Measurements from ENCODE around the gene DGKZ. TPM values are rescaled to one million over a fixed set of nuclear protein-coding genes. Genes with fewer than 3 reads are reported as not detected.

The DGKZ gene
- total and polyA plus RNA-seq, 2 experiments from 2014 or later: 45.1 to 170 TPM

- TF ChIP-seq, protein P1, sequence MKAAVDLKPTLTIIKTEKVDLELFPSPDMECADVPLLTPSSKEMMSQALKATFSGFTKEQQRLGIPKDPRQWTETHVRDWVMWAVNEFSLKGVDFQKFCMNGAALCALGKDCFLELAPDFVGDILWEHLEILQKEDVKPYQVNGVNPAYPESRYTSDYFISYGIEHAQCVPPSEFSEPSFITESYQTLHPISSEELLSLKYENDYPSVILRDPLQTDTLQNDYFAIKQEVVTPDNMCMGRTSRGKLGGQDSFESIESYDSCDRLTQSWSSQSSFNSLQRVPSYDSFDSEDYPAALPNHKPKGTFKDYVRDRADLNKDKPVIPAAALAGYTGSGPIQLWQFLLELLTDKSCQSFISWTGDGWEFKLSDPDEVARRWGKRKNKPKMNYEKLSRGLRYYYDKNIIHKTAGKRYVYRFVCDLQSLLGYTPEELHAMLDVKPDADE (IDR thresholded peaks at IDR 0.05): no peak
- TF ChIP-seq JUNB (IDR thresholded peaks at IDR 0.05; ENCODE audit: unreplicated experiment): no peak
- TF ChIP-seq STAT1 (IDR thresholded peaks at IDR 0.05; ENCODE audit: unreplicated experiment): no peak
- no peak for TF ChIP-seq ZNF114 (CRISPR knock-in tag; IDR thresholded peaks at IDR 0.05)
- no peak for TF ChIP-seq EZH2 (IDR thresholded peaks at IDR 0.05; ENCODE audit: low read depth, unreplicated experiment)
- TF ChIP-seq POLR2AphosphoS5 (IDR thresholded peaks at IDR 0.05; ENCODE audit: low read depth): no peak
- TF ChIP-seq ZNF331 (CRISPR knock-in tag; IDR thresholded peaks at IDR 0.05; ENCODE audit: low read depth): no peak
Measured at GRCh38 chr11:46335890-46336562, 11.2 kb upstream of the DGKZ start (continued).

GRCh38 chr11:46336563-46337180 is 10.6 kb upstream of the DGKZ start:
- Histone ChIP-seq H3K27ac (ENCODE audit: low read depth) (no peak overlapping the region), H3K36me3 (ENCODE audit: insufficient read depth) (no peaks in the 10 kb centered on the region; the same call in 1 of the 2 replicates), H3K27me3 (ENCODE audit: insufficient read depth) (peaks cover 36% of the 10 kb centered on the region), H3F3A (replicated peaks; ENCODE audit: low read depth) (peaks cover 20% of the 10 kb centered on the region; the same call in 1 of the 2 replicates), H3K9me2 (ENCODE audit: insufficient read depth) (no peaks in the 10 kb centered on the region), H3K4me1 (ENCODE audit: insufficient read depth) (peaks cover 64% of the 10 kb centered on the region), H2AFZ (no peak overlapping the region), H4K20me1 (replicated peaks; ENCODE audit: insufficient read depth) (no peaks in the 10 kb centered on the region), H3K4me2 (peak overlapping the region; percentile 53), H3K4me3 (no peak overlapping the region), H3K79me2 (replicated peaks; ENCODE audit: insufficient read depth) (no peaks in the 10 kb centered on the region)
- H3K9me3 Mint-ChIP-seq: no peaks in the 10 kb centered on the region
- DNase-seq (ENCODE audit: low spot score) (no peak), ATAC-seq (no peak)
- no peak overlapping the region for H3K27ac Mint-ChIP-seq
- H3K4me1 Mint-ChIP-seq: peaks cover 74% of the 10 kb centered on the region
- H3K27me3 Mint-ChIP-seq (ENCODE audit: insufficient read depth, low read depth, poor library complexity): peaks cover 49% of the 10 kb centered on the region
- H3K4me3 Mint-ChIP-seq: no peak overlapping the region; the same call in 2 of the 3 replicates
- TF ChIP-seq, protein P2, sequence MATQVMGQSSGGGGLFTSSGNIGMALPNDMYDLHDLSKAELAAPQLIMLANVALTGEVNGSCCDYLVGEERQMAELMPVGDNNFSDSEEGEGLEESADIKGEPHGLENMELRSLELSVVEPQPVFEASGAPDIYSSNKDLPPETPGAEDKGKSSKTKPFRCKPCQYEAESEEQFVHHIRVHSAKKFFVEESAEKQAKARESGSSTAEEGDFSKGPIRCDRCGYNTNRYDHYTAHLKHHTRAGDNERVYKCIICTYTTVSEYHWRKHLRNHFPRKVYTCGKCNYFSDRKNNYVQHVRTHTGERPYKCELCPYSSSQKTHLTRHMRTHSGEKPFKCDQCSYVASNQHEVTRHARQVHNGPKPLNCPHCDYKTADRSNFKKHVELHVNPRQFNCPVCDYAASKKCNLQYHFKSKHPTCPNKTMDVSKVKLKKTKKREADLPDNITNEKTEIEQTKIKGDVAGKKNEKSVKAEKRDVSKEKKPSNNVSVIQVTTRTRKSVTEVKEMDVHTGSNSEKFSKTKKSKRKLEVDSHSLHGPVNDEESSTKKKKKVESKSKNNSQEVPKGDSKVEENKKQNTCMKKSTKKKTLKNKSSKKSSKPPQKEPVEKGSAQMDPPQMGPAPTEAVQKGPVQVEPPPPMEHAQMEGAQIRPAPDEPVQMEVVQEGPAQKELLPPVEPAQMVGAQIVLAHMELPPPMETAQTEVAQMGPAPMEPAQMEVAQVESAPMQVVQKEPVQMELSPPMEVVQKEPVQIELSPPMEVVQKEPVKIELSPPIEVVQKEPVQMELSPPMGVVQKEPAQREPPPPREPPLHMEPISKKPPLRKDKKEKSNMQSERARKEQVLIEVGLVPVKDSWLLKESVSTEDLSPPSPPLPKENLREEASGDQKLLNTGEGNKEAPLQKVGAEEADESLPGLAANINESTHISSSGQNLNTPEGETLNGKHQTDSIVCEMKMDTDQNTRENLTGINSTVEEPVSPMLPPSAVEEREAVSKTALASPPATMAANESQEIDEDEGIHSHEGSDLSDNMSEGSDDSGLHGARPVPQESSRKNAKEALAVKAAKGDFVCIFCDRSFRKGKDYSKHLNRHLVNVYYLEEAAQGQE (IDR thresholded peaks at IDR 0.05; ENCODE audit: unreplicated experiment): no peak
- no peak for TF ChIP-seq NANOG (IDR thresholded peaks at IDR 0.05; ENCODE audit: borderline replicate concordance)
- no peak for TF ChIP-seq ZNF462 (CRISPR knock-in tag; IDR thresholded peaks at IDR 0.05)
- no peak for TF ChIP-seq POLR2AphosphoS5 (IDR thresholded peaks at IDR 0.05; ENCODE audit: low read depth)
- no peak for TF ChIP-seq CTCF (conservative IDR thresholded peaks at IDR 0.05; ENCODE audit: low read depth in 2 of 2)
- TF ChIP-seq JUNB (IDR thresholded peaks at IDR 0.05; ENCODE audit: unreplicated experiment): no peak
- no peak for TF ChIP-seq STAT1 (IDR thresholded peaks at IDR 0.05; ENCODE audit: unreplicated experiment)
- H3K36me3 Mint-ChIP-seq (ENCODE audit: low read depth): peaks cover 3% of the 10 kb centered on the region; the same call in 2 of the 3 replicates

All from GM23338 (cell line).